T-cell (primary cell): ENCODE results near the gene HSPB6. TPM values are rescaled to one million over a fixed set of nuclear protein-coding genes. Genes with fewer than 3 reads are reported as not detected.
"Not testable (repeated sequence)": the region's sequence is repeated elsewhere in the genome, so short reads cannot be mapped to it uniquely, and the experiment has no call there.

ENCODE experiments used
- ATAC-seq, 4 experiments: fragments of 200-7000 bp in 3 of 4; fragments of 150-1000 bp in 1 of 4; cut with Tn5 transposase; replicated peaks in 1 of 4; 1 replicate in 3 of 4; 2 replicates in 1 of 4; pipeline ENCODE4 v1.10.0; 2021; ENCODE audit warnings: moderate library complexity in 3 of 4, mild to moderate bottlenecking in 2 of 4, moderate number of reproducible peaks in 1 of 4
- CTCF ChIA-PET, 2 donors: fragments of 300-600 bp; sonication (Branson Sonifier 250); formaldehyde crosslinking; loops; one replicate each; lab custom pipeline; 2022; ENCODE audit warnings: antibody characterized with exemption in 2 of 2; lab: Charles Lee
- POLR2A ChIA-PET, 2 donors: fragments of 300-600 bp; sonication (Branson Sonifier 250); formaldehyde crosslinking; loops; one replicate each; lab custom pipeline; 2022; ENCODE audit warnings: antibody characterized with exemption in 2 of 2; lab: Charles Lee
- DNase-seq, 35 experiments: peaks; one replicate each; pipeline versions ENCODE4 v3.0.0 to v3.0.0-alpha.2; 2013 to 2023
- H3K27ac ChIP-seq: one replicate; pipeline ENCODE4 v1.5.1; 2013; ENCODE audit warnings: low read length
- H3K27me3 ChIP-seq, 2 experiments: replicated peaks in 1 of 2; 1 replicate in 1 of 2; 2 replicates in 1 of 2; pipeline versions ENCODE4 v1.6.1 to v1.7.0; 2013; ENCODE audit warnings: low read length in 1 of 2, mixed read lengths in 1 of 2; ENCODE audit not compliant: control insufficient read depth in 2 of 2, insufficient read depth in 2 of 2; ENCODE audit errors: extremely low read depth in 1 of 2
- H3K36me3 ChIP-seq, 2 donors: 1 replicate in 1 of 2; 2 replicates in 1 of 2; pipeline versions ENCODE4 v1.6.1 to v1.7.0; 2013; ENCODE audit warnings: low read length in 1 of 2; ENCODE audit not compliant: control insufficient read depth in 2 of 2, insufficient read depth in 1 of 2; ENCODE audit errors: extremely low read depth in 1 of 2
- H3K4me1 ChIP-seq, 2 experiments: 1 replicate in 1 of 2; 2 replicates in 1 of 2; pipeline versions ENCODE4 v1.6.1 to v1.7.0; 2013; ENCODE audit warnings: low read length in 2 of 2, mixed read lengths in 1 of 2; ENCODE audit not compliant: insufficient read depth in 2 of 2, control insufficient read depth in 1 of 2; ENCODE audit errors: extremely low read depth in 1 of 2
- H3K4me3 ChIP-seq, 2 donors: 1 replicate in 1 of 2; 2 replicates in 1 of 2; pipeline versions ENCODE4 v1.5.1 to v1.7.0; 2013; ENCODE audit warnings: mild to moderate bottlenecking in 2 of 2, low read length in 1 of 2, moderate library complexity in 1 of 2; ENCODE audit not compliant: control insufficient read depth in 1 of 2; ENCODE audit errors: extremely low read depth in 1 of 2
- H3K9me3 ChIP-seq: 2 replicates; pipeline ENCODE4 v1.7.0; 2013
- H3K27ac Mint-ChIP-seq, 2 donors: one replicate each; pipeline ENCODE4 v1.8.0; 2020 to 2021; ENCODE audit warnings: mild to moderate bottlenecking in 2 of 2, mixed read lengths in 2 of 2
- H3K27me3 Mint-ChIP-seq, 2 donors: one replicate each; pipeline ENCODE4 v1.8.0; 2021 to 2022; ENCODE audit warnings: mixed read lengths in 2 of 2
- H3K36me3 Mint-ChIP-seq: one replicate; pipeline ENCODE4 v1.8.0; 2021; ENCODE audit warnings: mixed read lengths
- H3K4me1 Mint-ChIP-seq, 3 donors: one replicate each; pipeline ENCODE4 v1.8.0; 2020 to 2022; ENCODE audit warnings: mixed read lengths in 3 of 3, mild to moderate bottlenecking in 1 of 3
- H3K4me3 Mint-ChIP-seq, 3 donors: one replicate each; pipeline ENCODE4 v1.8.0; 2020 to 2022; ENCODE audit warnings: mild to moderate bottlenecking in 3 of 3, mixed read lengths in 3 of 3, moderate library complexity in 3 of 3
- H3K9me3 Mint-ChIP-seq, 3 donors: one replicate each; pipeline ENCODE4 v1.8.0; 2020 to 2022; ENCODE audit warnings: mixed read lengths in 3 of 3
- WGBS: methylation state at CpG from one replicate; pipeline ENCODE4 v1.1.5; 2013; ENCODE audit warnings: missing lambda C conversion rate; ENCODE audit not compliant: insufficient coverage; 5-methylcytosine and 5-hydroxymethylcytosine counted together
- total RNA-seq, 35 experiments: library from RNA in 6 of 35; stranded (reverse) in 6 of 35; fragments of 120-200 nt in 1 of 35; gene quantifications; one replicate each; pipeline versions ENCODE4 v1.2.1 to v1.2.4 and lab custom pipeline; 2013 to 2026

HSPB6 gene
- total RNA-seq, 5 donors from 2014 or later (not counting 1 experiment from before 2014, with no cell fraction given), result 0.44 to 0.69 (median 0.51) TPM; not detected in 2

DNA sequence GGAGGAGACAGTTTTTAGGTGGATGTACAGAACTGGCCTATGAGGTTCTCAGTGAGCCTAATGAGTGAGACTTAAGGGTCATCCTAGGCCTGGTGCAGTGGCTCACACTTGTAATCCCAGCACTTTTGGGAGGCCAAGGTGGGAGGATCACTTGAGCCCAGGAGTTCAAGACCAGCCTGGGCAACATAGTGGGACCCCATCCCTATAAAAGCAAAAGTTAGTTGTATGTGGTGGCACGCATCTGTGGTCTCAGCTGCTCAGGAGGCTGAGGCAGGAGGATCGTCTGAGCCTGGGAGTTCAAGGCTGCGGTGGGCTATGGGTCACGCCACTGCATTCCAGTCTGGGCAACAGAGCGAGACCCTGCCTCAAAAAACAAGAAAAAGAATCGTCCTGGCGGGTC, 32.7 kb downstream of the HSPB6 start:
- Mint-ChIP-seq H3K27ac (peak overlapping the region in 1 of 2 donors; percentile 28), H3K4me1 (peaks cover 16 to 20% (median 19%) of the 10 kb centered on the region in 3 donors), H3K36me3 (peaks cover 55% of the 10 kb centered on the region)
- 94% methylated on average over 7 of the region's 7 CpGs for WGBS
- H3K27me3 Mint-ChIP-seq, CTCF ChIA-PET, DNase-seq, H3K4me3 ChIP-seq, H3K9me3 ChIP-seq, H3K27me3 ChIP-seq, H3K27ac ChIP-seq, ATAC-seq, H3K4me3 Mint-ChIP-seq, H3K9me3 Mint-ChIP-seq: not testable (repeated sequence)
- peaks cover 0 to 12% of the 10 kb centered on the region in 2 experiments for H3K4me1 ChIP-seq
- POLR2A ChIA-PET, result interaction anchor here in 1 of 2 donors (1.2 kb wide), 1 partner anchor 24 kb away, joined by 3 read pairs; no protein-coding TSS in a partner anchor
- H3K36me3 ChIP-seq, result peaks cover 49 to 85% of the 10 kb centered on the region in 2 donors

DNA sequence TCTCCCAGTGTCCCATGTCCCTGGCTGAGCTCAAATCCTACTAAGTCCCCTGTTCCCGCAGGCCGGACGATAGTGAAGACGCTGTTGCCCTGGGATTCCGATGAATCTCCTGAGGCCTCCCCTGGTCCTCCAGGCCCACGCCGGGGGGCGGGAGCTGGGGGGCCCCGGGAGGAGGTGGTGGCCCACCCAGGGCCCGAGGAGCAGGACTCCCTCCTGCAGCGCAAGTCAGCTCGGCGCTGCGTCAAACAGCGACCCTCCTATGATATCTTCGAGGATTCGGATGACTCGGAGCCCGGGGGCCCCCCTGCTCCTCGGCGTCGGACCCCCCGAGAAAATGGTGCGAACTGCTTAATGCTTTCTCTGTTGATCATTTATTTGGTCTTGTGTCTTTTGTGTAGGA, 33.2 kb downstream of the HSPB6 start:
- peaks cover 20 to 25% (median 24%) of the 10 kb centered on the region in 3 donors for H3K4me1 Mint-ChIP-seq
- Histone ChIP-seq H3K4me1 (peaks cover 4 to 17% of the 10 kb centered on the region in 2 experiments), H3K4me3 (no peak overlapping the region), H3K36me3 (peaks cover 49 to 80% of the 10 kb centered on the region in 2 donors), H3K27ac (no peak overlapping the region), H3K27me3 (no peaks in the 10 kb centered on the region), H3K9me3 (no peaks in the 10 kb centered on the region)
- WGBS, result over 99% methylated on average over 24 of the region's 24 CpGs
- H3K27me3 Mint-ChIP-seq, result no peaks in the 10 kb centered on the region
- DNase-seq (no peak), ATAC-seq (no peak)
- no peak overlapping the region for H3K27ac Mint-ChIP-seq
- peaks cover 52% of the 10 kb centered on the region for H3K36me3 Mint-ChIP-seq
- ChIA-PET POLR2A (interaction anchor here in 1 of 2 donors (1.2 kb wide), 1 partner anchor 24 kb away, joined by 3 read pairs; no protein-coding TSS in a partner anchor), CTCF (interaction anchor here in 1 of 2 donors (0.6 kb wide), 1 partner anchor 19 kb away, joined by 5 read pairs; no protein-coding TSS in a partner anchor)
- H3K9me3 Mint-ChIP-seq, result no peaks in the 10 kb centered on the region
- H3K4me3 Mint-ChIP-seq, result no peak overlapping the region

DNA sequence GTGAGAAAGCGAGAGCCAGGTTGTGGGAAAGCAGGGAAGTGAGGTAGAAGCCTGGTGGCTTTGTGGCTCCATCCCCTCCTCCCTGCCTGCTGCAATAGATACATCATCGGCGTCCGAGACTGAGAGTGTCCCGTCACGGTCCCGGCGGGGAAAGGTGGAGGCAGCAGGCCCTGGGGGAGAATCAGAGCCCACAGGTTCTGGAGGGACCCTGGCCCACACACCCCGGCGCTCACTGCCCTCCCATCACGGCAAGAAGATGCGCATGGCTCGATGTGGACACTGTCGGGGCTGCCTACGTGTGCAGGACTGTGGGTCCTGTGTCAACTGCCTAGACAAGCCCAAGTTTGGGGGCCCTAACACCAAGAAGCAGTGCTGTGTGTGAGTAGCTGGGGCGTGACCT, 33.9 kb downstream of the HSPB6 start:
- H3K36me3 ChIP-seq, result peaks cover 47 to 72% of the 10 kb centered on the region in 2 donors
- peaks cover 44% of the 10 kb centered on the region for H3K36me3 Mint-ChIP-seq
- H3K27me3 Mint-ChIP-seq, result no peaks in the 10 kb centered on the region
- POLR2A ChIA-PET, result interaction anchor here in 1 of 2 donors (0.6 kb wide), 1 partner anchor 706 kb away, joined by 3 read pairs; no protein-coding TSS in a partner anchor
- peaks cover 24 to 28% (median 26%) of the 10 kb centered on the region in 3 donors for H3K4me1 Mint-ChIP-seq
- CTCF ChIA-PET, result interaction anchor here in 1 of 2 donors (0.6 kb wide), 1 partner anchor 24 kb away, joined by 8 read pairs; no protein-coding TSS in a partner anchor
- H3K27me3 ChIP-seq, result no peaks in the 10 kb centered on the region
- H3K27ac ChIP-seq, result no peak overlapping the region
- no peak overlapping the region for H3K4me3 Mint-ChIP-seq
- no peaks in the 10 kb centered on the region for H3K9me3 ChIP-seq
- WGBS, result 100% methylated on average over 14 of the region's 16 CpGs
- peaks cover 5 to 21% of the 10 kb centered on the region in 2 experiments for H3K4me1 ChIP-seq
- no peak overlapping the region for H3K27ac Mint-ChIP-seq
- H3K9me3 Mint-ChIP-seq, result no peaks in the 10 kb centered on the region
- no peak for DNase-seq
- no peak overlapping the region for H3K4me3 ChIP-seq
- ATAC-seq, result no peak

DNA sequence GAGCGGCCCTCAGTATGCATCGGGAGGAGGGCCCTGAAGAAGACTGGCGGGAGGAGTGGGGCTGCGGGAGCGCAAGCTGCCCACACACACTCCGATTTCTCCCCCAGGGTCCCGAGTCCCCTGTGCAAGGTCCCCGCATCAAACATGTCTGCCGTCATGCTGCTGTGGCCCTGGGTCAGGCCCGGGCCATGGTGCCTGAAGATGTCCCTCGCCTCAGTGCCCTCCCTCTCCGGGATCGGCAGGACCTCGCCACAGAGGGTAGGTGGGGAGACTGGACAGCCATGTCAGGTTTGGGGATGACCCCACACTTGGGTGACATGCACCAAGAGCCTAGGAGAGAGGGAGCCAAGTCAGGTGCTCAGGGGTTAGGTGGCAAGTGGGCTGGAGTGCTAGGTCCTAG, 34.4 kb downstream of the HSPB6 start:
- peaks cover 44% of the 10 kb centered on the region for H3K36me3 Mint-ChIP-seq
- POLR2A ChIA-PET, result no interaction called here
- H3K27ac Mint-ChIP-seq, result no peak overlapping the region
- no peak overlapping the region for H3K4me3 Mint-ChIP-seq
- no peaks in the 10 kb centered on the region for H3K9me3 Mint-ChIP-seq
- DNase-seq (no peak), ATAC-seq (no peak)
- no peak overlapping the region for H3K27ac ChIP-seq
- no peaks in the 10 kb centered on the region for H3K27me3 ChIP-seq
- no peak overlapping the region for H3K4me3 ChIP-seq
- peaks cover 24 to 28% (median 26%) of the 10 kb centered on the region in 3 donors for H3K4me1 Mint-ChIP-seq
- CTCF ChIA-PET, result no interaction called here
- 95% methylated on average over 8 of the region's 14 CpGs for WGBS
- peaks cover 44 to 68% of the 10 kb centered on the region in 2 donors for H3K36me3 ChIP-seq
- no peaks in the 10 kb centered on the region for H3K9me3 ChIP-seq
- no peaks in the 10 kb centered on the region for H3K27me3 Mint-ChIP-seq
- H3K4me1 ChIP-seq, result peaks cover 5 to 21% of the 10 kb centered on the region in 2 experiments

DNA sequence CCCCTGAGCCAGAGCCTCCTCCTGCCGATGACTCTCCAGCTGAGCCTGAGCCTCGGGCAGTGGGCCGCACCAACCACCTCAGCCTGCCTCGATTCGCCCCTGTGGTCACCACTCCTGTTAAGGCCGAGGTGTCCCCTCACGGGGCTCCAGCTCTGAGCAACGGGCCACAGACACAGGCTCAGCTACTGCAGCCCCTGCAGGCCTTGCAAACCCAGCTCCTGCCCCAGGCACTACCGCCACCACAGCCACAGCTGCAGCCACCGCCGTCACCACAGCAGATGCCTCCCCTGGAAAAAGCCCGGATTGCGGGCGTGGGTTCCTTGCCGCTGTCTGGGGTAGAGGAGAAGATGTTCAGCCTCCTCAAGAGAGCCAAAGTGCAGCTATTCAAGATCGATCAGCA, 35.5 kb downstream of the HSPB6 start:
- no peak for ATAC-seq
- H3K4me3 ChIP-seq, result no peak overlapping the region
- no peak for DNase-seq
- no peak overlapping the region for H3K27ac ChIP-seq
- Mint-ChIP-seq H3K4me3 (peak overlapping the region in 1 of 3 donors; percentile 15), H3K9me3 (no peaks in the 10 kb centered on the region), H3K27ac (no peak overlapping the region), H3K4me1 (peaks cover 29 to 32% (median 30%) of the 10 kb centered on the region in 3 donors), H3K36me3 (peaks cover 39% of the 10 kb centered on the region), H3K27me3 (no peaks in the 10 kb centered on the region)
- H3K9me3 ChIP-seq, result no peaks in the 10 kb centered on the region
- H3K27me3 ChIP-seq, result no peaks in the 10 kb centered on the region
- POLR2A ChIA-PET, result no interaction called here
- CTCF ChIA-PET, result no interaction called here
- 96% methylated on average over 11 of the region's 16 CpGs for WGBS
- H3K36me3 ChIP-seq, result peaks cover 39 to 58% of the 10 kb centered on the region in 2 donors
- H3K4me1 ChIP-seq, result peaks cover 5 to 29% of the 10 kb centered on the region in 2 experiments

GRCh38 chr19:35720648-35721047, 36.2 kb downstream of the HSPB6 start:
- no peaks in the 10 kb centered on the region for H3K27me3 ChIP-seq
- peaks cover 6 to 37% of the 10 kb centered on the region in 2 experiments for H3K4me1 ChIP-seq
- CTCF ChIA-PET, result no interaction called here
- H3K4me1 Mint-ChIP-seq, result peaks cover 32 to 39% (median 37%) of the 10 kb centered on the region in 3 donors
- H3K27ac ChIP-seq, result no peak overlapping the region
- 96% methylated on average over 6 of the region's 17 CpGs for WGBS
- H3K4me3 ChIP-seq, result no peak overlapping the region
- no peaks in the 10 kb centered on the region for H3K9me3 Mint-ChIP-seq
- no peak overlapping the region for H3K27ac Mint-ChIP-seq
- no peak for DNase-seq
- peaks cover 32% of the 10 kb centered on the region for H3K36me3 Mint-ChIP-seq
- peaks cover 34 to 51% of the 10 kb centered on the region in 2 donors for H3K36me3 ChIP-seq
- H3K4me3 Mint-ChIP-seq, result peak overlapping the region in 1 of 3 donors; percentile 25
- H3K27me3 Mint-ChIP-seq, result no peaks in the 10 kb centered on the region
- POLR2A ChIA-PET, result no interaction called here
- H3K9me3 ChIP-seq, result no peaks in the 10 kb centered on the region
- ATAC-seq, result no peak
